Left hindlimb (tissue), 1 donor: ENCODE data around the gene CADM4.

ENCODE experiments used
- DNase-seq: peaks from one replicate; pipeline ENCODE4 v3.0.0-alpha.2; 2018

Gene CADM4

GRCh38 chr19:43578787-43579186 lies 60.9 kb downstream of the CADM4 start:
- DNase-seq, result no peak

GRCh38 chr19:43575955-43576878 lies 63.4 kb downstream of the CADM4 start:
- peak; percentile 48 for DNase-seq

- peak; percentile 99 for DNase-seq
Observed at GRCh38 chr19:43575156-43575950, 64.3 kb downstream of the CADM4 start, which contains the start of the genes PINLYP and XRCC1. TSS of gene PINLYP (plus strand) at chr19:43575801. CDS start at chr19:43577192, 1,391 bp downstream. TSS of gene XRCC1 (minus strand) at chr19:43575527. CDS start at chr19:43575458, 69 bp downstream.

GRCh38 chr19:43574424-43575155 lies 65.1 kb downstream of the CADM4 start:
- no peak for DNase-seq
